ENCODE measurements around the gene ZMAT5.

- TF ChIP-seq CTCF (IDR thresholded peaks at IDR 0.05) (no peak), POLR2A (IDR thresholded peaks at IDR 0.05) (no peak)
These were observed 53.6 kb downstream of the ZMAT5 start for GRCh38 chr22:29713156-29713727.
